Mesenteric fat pad (tissue), 1 donor: ENCODE measurements around the gene SLC6A9. TPM values are rescaled to one million over a fixed set of nuclear protein-coding genes. Genes with fewer than 3 reads are reported as not detected.

Experiments
- DNase-seq: peaks from one replicate; pipeline ENCODE4 v3.0.0-alpha.2; 2020; ENCODE audit warnings: low spot score
- total RNA-seq: library from RNA; stranded (reverse); fragmentation: NEBNext Ultra II Directional; extraction: Animal tissue kit (Norgen Biotek cat#: 25700); gene quantifications from one replicate; pipeline ENCODE4 v1.2.1, GENCODE V29; 2021
- donor health status: DM: yes; HTN: yes; CAD: no.

The SLC6A9 gene
- total RNA-seq, 1 donor from 2014 or later: 2.2 TPM

DNA sequence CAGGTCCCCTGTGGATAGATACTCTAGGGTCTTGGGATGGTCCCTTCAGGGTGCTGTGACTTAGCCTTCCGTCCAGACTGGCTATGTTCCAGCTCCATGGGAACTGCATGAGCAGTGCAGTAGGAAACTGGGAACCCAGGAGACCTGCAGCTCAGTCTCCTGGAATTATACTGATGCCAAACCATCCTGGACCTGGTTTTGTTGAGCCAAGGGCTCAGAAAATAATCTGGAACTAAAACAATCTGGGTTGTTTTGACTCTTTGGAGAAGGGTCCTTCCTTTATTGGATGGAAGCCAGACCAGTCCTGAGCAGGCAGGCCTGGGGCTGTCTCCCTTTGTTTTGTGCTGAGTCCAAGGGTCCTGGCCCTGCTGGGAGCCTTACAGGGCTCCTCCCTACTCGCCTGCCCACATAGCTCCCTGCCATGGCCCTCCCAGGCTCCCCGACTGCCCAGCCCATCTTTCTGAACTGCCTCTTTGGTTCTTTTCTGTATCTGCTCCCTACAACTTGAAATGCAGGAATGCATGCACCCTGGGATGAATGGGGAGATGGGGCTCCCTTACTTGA, 83.3 kb downstream of the SLC6A9 start:
- no peak for DNase-seq

DNA sequence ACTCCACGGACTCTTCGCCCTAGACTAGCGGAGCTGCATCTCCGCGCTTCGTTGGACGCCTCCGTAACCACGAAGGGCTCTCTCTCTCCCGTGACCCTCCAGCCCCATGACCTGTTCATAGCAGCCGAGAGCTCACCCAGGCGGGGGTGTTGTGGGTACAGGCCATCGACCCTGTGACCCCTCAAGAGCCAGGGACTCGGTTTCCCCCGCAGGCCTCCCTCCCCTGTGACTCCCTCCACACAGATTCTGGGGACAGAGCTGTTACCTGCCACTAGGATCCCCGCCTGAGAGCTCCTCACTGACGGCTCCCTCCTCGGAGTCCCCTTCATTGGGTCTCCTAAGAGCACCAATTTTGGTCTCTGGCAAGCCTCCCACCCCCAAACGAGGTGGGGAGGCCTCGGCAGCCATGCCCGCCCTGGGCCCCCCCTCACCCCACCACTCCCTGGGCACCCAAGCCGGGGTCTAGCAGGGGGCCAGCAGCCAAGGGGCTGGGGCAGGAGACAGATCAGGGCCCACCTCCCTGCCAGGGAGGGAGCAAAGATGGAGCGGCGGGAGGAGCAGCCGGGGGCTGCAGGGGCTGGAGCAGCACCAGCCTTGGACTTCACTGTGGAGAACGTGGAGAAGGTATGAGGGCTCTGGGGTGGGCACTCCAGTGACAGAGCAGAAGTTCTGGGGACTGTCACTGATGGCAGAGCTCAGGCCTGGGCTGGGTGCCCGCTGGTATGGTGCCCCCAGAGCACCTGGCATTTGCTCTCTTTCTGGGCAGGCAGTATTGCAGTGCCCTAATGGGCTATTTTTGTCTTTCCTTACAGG, 84.0 kb downstream of the SLC6A9 start:
- DNase-seq: no peak

Other genes starting within 250 kb of the SLC6A9 start
- 0.39 TPM for gene ARTN, start 97.7 kb downstream of the SLC6A9 start, total RNA-seq
- 26.1 TPM for gene IPO13, start 84.5 kb downstream of the SLC6A9 start, total RNA-seq
- gene DPH2, start 61.5 kb downstream of the SLC6A9 start, total RNA-seq: 23.2 TPM
- 133 TPM for gene ATP6V0B, start 56.5 kb downstream of the SLC6A9 start, total RNA-seq
- gene B4GALT2, start 52.3 kb downstream of the SLC6A9 start, total RNA-seq: 66.3 TPM
- gene CCDC24, start 39.9 kb downstream of the SLC6A9 start, total RNA-seq: 3.9 TPM
- not detected for gene KLF17, start 87.4 kb upstream of the SLC6A9 start, total RNA-seq
- gene KLF18, start 110.2 kb upstream of the SLC6A9 start, total RNA-seq: not detected
- gene DMAP1, start 182.0 kb upstream of the SLC6A9 start, total RNA-seq: 27.5 TPM